Smooth muscle cell (in vitro differentiated cells): ENCODE measurements around the gene SORT1. TPM values are rescaled to one million over a fixed set of nuclear protein-coding genes. Genes with fewer than 3 reads are reported as not detected.
A peak's percentile ranks its signal among the peaks of the same experiment; 100 is the strongest.

Experiments used
- DNase-seq: peaks from one replicate; lab custom pipeline; 2025; ENCODE audit not compliant: unreplicated experiment; lab: John Stamatoyannopoulos, UW
- H2AFZ ChIP-seq: fragments of 200-600 bp; sonication (generic); 2 replicates; pipeline ENCODE4 v1.6.0; 2016; ENCODE audit warnings: antibody characterized with exemption, low read depth, mild to moderate bottlenecking
- H3F3A ChIP-seq: fragments of 200-600 bp; sonication (generic); 2 replicates; pipeline ENCODE4 v1.6.0; 2017; ENCODE audit warnings: antibody characterized with exemption, low read depth
- H3K27ac ChIP-seq: fragments of 200-600 bp; sonication (generic); 2 replicates; pipeline ENCODE4 v1.5.1; 2016; ENCODE audit warnings: low read depth, mild to moderate bottlenecking
- H3K27me3 ChIP-seq: fragments of 200-600 bp; sonication (generic); 2 replicates; pipeline ENCODE4 v1.6.1; 2016; ENCODE audit warnings: low read depth, mild to moderate bottlenecking
- H3K36me3 ChIP-seq: fragments of 200-600 bp; sonication (generic); 2 replicates; pipeline ENCODE4 v1.5.1; 2016; ENCODE audit warnings: low read depth
- H3K4me1 ChIP-seq: fragments of 200-600 bp; sonication (generic); 2 replicates; pipeline ENCODE4 v1.5.1; 2016; ENCODE audit warnings: low read depth
- H3K4me2 ChIP-seq: fragments of 200-600 bp; sonication (generic); 2 replicates; pipeline ENCODE4 v1.6.0; 2016; ENCODE audit warnings: mild to moderate bottlenecking
- H3K4me3 ChIP-seq: fragments of 200-600 bp; sonication (generic); 2 replicates; pipeline ENCODE4 v1.5.1; 2016; ENCODE audit warnings: mild to moderate bottlenecking
- H3K79me2 ChIP-seq: fragments of 200-600 bp; sonication (generic); 2 replicates; pipeline ENCODE4 v1.6.0; 2016; ENCODE audit warnings: low read depth, mild to moderate bottlenecking
- H3K9ac ChIP-seq: fragments of 200-600 bp; sonication (generic); 2 replicates; pipeline ENCODE4 v1.6.0; 2016; ENCODE audit warnings: low read depth
- H3K9me3 ChIP-seq: fragments of 200-600 bp; sonication (generic); replicated peaks from 2 replicates; pipeline ENCODE4 v1.5.1; 2016; ENCODE audit warnings: low read depth
- H4K20me1 ChIP-seq: fragments of 200-600 bp; sonication (generic); 2 replicates; pipeline ENCODE4 v1.6.0; 2016; ENCODE audit warnings: low read depth
- WGBS: methylation state at CpG from one replicate; pipeline ENCODE4 v1.1.7; 2016; ENCODE audit warnings: low lambda C conversion rate; 5-methylcytosine and 5-hydroxymethylcytosine counted together
- polyA plus RNA-seq: library from polyadenylated mRNA; unstranded; fragments of >200 nt; fragmentation: Nextera tagmentation; extraction: Ambion mirVana; gene quantifications from 2 replicates; pipeline ENCODE4 v1.2.1, GENCODE V29; 2016
- total RNA-seq: library from RNA; depleted of rRNA; stranded (reverse); fragments of >200 nt; gene quantifications from 2 replicates; pipeline ENCODE4 v1.2.3, GENCODE V29; 2014
- TF ChIP-seq, protein P1 (sequence below): fragments of 200-600 bp; sonication (generic); IDR thresholded peaks from 2 replicates; pipeline ENCODE4 v1.5.1; 2017; ENCODE audit warnings: borderline replicate concordance, mild to moderate bottlenecking, antibody characterized with exemption; ENCODE audit not compliant: insufficient read depth, poor library complexity, severe bottlenecking

SORT1 gene
- total and polyA plus RNA-seq, 2 experiments from 2014 or later = 9.8 to 31.4 TPM

- Histone ChIP-seq H3K79me2 (peaks cover 10% of the 10 kb centered on the region), H3K27ac (peak overlapping the region; percentile 71), H3K27me3 (peaks cover 8% of the 10 kb centered on the region), H3K4me2 (peak overlapping the region; percentile 67), H3K36me3 (no peaks in the 10 kb centered on the region), H3F3A (no peaks in the 10 kb centered on the region), H2AFZ (peak overlapping the region; percentile 79), H3K9me3 (no peaks in the 10 kb centered on the region), H3K4me3 (peak overlapping the region; percentile 18), H3K9ac (no peak overlapping the region), H4K20me1 (no peaks in the 10 kb centered on the region), H3K4me1 (peaks cover 27% of the 10 kb centered on the region)
- no peak for DNase-seq
- TF ChIP-seq, protein P1, sequence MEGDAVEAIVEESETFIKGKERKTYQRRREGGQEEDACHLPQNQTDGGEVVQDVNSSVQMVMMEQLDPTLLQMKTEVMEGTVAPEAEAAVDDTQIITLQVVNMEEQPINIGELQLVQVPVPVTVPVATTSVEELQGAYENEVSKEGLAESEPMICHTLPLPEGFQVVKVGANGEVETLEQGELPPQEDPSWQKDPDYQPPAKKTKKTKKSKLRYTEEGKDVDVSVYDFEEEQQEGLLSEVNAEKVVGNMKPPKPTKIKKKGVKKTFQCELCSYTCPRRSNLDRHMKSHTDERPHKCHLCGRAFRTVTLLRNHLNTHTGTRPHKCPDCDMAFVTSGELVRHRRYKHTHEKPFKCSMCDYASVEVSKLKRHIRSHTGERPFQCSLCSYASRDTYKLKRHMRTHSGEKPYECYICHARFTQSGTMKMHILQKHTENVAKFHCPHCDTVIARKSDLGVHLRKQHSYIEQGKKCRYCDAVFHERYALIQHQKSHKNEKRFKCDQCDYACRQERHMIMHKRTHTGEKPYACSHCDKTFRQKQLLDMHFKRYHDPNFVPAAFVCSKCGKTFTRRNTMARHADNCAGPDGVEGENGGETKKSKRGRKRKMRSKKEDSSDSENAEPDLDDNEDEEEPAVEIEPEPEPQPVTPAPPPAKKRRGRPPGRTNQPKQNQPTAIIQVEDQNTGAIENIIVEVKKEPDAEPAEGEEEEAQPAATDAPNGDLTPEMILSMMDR = no peak
- WGBS = 85% methylated on average over 2 of the region's 2 CpGs
Observed at GRCh38 chr1:109393617-109394233, 4.0 kb downstream of the SORT1 start.

DNA sequence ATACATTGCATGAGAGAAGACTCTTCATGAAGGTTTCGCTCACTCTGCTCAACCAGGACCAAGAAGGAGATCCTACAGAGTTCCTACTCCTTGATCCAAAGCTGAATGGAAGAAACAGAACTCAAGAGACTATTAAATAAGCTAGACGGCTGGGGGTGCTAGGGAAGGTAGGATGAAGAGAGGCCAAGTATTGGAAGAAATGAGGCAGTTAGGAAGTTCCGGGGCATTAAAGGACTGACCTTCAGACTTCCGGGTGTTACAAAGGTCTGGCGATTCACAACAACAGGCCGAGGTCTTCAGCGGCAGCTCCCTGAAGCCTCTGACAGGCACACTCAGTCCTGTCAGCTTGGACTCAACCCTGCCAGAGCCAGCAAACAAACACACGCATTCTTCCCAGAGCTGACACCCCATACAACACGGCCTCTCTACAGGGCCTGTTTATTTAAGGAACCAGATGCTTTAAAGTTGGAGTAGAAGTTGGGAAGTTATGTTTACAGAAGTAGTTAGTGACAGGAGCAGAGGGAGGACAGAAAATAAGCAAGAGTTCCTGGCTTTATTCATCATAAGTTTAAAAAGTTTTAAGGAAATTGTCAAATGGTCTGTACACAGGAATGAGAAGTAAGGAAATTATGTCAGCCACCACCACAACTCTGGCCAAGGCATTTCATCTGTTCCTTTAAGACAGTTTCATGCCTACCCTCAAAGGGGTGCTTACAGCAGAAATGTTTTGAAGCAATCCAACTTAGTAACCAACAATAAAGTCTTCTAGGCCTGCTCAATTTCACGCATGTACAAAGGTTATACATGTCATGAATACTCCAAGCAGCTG lies 4.7 kb downstream of the SORT1 start:
- H3K36me3 ChIP-seq = no peaks in the 10 kb centered on the region
- peaks cover 8% of the 10 kb centered on the region for H3K27me3 ChIP-seq
- no peaks in the 10 kb centered on the region for H3K9me3 ChIP-seq
- TF ChIP-seq, protein P1 = no peak
- peak overlapping the region; percentile 67 for H3K4me2 ChIP-seq
- peak overlapping the region; percentile 18 for H3K4me3 ChIP-seq
- WGBS = 52% methylated on average over 10 of the region's 10 CpGs
- DNase-seq = no peak
- peak overlapping the region; percentile 79 for H2AFZ ChIP-seq
- peaks cover 14% of the 10 kb centered on the region for H3K79me2 ChIP-seq
- H3F3A ChIP-seq = no peaks in the 10 kb centered on the region
- peaks cover 21% of the 10 kb centered on the region for H3K4me1 ChIP-seq
- H4K20me1 ChIP-seq = no peaks in the 10 kb centered on the region
- peak overlapping the region; percentile 18 for H3K9ac ChIP-seq
- H3K27ac ChIP-seq = peak overlapping the region; percentile 71

- H3K27me3 ChIP-seq = peaks cover 8% of the 10 kb centered on the region
- H3K9ac ChIP-seq = no peak overlapping the region
- H3K4me3 ChIP-seq = peak overlapping the region; percentile 18
- H3K27ac ChIP-seq = peak overlapping the region; percentile 71
- DNase-seq = no peak
- no peaks in the 10 kb centered on the region for H3K36me3 ChIP-seq
- H4K20me1 ChIP-seq = no peaks in the 10 kb centered on the region
- TF ChIP-seq, protein P1 = no peak
- peaks cover 17% of the 10 kb centered on the region for H3K79me2 ChIP-seq
- H3F3A ChIP-seq = no peaks in the 10 kb centered on the region
- H3K9me3 ChIP-seq = no peaks in the 10 kb centered on the region
- 94% methylated on average over 4 of the region's 4 CpGs for WGBS
- H3K4me2 ChIP-seq = peak overlapping the region; percentile 67
- H2AFZ ChIP-seq = peak overlapping the region; percentile 79
- peaks cover 21% of the 10 kb centered on the region for H3K4me1 ChIP-seq
Observed at GRCh38 chr1:109392037-109392787, 5.5 kb downstream of the SORT1 start.
